NCI-H187 (cell line): ENCODE results near the gene PALD1.

Experiments
- DNase-seq, 2 experiments: peaks; one replicate each; lab custom pipeline; 2025; lab: John Stamatoyannopoulos, UW

Gene PALD1

GRCh38 chr10:70507966-70508365, 29.4 kb downstream of the PALD1 start:
- no peak for DNase-seq

- no peak for DNase-seq
Observed at GRCh38 chr10:70508912-70509756, 30.6 kb downstream of the PALD1 start.

DNA sequence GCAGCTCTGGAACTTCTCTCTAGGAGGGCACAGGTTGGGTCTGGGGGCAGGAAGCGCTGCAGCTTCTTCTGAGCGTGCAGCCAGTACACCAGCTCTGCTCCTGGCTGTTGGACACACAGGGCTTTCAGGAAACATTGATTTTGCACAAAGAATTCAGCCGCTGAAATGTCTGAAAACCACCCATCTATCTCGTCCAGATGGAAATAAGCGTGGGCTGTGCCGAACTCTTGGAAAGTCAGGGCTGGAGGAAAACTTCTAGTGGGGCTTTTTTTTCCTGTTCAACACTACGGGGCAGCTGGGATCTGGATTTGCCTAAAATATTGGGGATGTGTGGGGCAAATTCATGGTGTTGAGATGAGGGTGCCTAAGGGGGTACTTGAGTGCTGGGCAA, 31.2 kb downstream of the PALD1 start:
- DNase-seq = no peak

GRCh38 chr10:70510453-70510852, 31.9 kb downstream of the PALD1 start:
- no peak for DNase-seq

DNA sequence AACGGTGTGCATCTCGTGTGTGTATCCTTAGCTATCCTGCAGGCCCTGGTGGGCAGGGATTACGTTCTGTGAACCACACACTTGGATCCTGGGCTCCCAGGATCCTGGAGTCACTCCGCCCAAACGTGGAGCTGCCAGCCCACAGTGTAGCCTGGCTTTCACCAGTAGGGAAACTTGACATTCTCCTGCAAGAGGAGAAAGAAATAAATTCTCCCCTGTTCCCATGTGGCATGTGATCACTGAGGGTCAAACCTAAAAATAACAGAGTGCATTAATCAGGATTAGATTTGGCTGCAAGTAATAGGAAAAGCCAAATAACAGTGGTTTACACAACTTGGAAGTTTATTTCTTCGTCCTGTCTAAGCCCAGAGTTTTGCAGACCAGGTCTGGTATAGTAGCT, 32.3 kb downstream of the PALD1 start:
- no peak for DNase-seq

GRCh38 chr10:70512149-70512639, 33.6 kb downstream of the PALD1 start:
- DNase-seq = no peak

DNA sequence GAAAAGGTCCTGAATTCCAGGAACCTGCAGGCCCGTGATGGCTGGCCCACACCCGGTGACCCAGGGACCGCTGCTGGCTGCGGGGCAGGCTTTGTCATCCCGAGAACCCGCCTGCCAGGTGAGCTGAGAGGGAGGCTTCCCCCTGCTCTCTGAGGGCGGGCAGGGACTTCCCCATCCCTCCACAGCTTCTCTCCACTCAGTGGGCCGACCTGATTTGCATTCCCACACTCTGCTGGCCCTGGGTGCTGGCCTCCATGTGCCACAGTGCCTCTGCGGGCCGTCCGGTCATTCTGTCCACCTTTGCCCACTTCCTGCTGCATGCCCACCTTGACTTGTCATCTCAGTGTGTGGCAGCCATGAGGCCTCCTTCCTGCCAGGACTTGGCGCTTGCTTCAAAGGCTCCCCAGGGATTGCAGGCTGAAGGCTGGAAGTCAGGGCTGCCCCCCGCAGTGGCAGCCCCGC, 35.3 kb downstream of the PALD1 start:
- no peak for DNase-seq

- no peak for DNase-seq
Observed at GRCh38 chr10:70514591-70514990, 36.0 kb downstream of the PALD1 start.

GRCh38 chr10:70515035-70515667, 36.6 kb downstream of the PALD1 start:
- no peak for DNase-seq

DNA sequence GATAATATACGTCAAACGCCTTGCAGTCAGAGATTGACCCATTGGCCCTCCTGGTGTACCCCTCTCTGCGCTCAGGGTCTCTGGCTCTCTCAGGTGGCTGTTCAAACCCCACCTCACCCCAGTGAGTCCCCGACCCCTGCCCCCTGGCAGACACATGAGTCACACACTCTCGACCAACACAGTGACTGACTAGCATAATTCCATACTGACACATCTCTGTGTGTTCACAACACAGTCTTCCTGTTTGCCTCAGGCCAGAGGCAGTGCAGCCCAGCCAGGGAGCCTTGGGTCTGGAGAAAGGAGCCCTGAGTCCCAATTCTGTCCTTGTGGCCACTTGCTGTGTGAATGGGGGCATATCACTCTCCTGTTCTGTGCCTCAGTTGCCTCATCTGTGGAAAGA, 40.1 kb downstream of the PALD1 start:
- no peak for DNase-seq

DNA sequence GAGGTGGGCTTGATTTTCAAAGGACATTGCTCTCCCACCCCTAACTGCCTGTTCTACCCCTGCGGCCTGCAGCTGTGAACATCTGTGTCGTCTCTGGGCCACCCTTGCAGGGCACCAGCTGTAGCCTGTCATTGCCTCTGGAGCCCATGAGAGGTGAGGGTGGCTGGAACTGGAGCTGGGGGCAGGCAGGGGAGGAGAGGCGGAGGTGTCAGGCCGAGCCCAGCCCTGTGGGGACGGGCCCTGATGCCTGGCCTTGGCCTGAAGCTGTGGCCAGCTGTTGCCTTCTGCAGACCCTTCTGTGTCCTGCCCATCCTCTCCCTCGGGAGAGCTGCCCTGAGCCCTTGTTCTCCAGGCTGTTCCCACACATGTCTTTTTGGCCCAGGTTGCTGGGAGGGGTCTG, 44.5 kb downstream of the PALD1 start:
- DNase-seq = no peak

- no peak for DNase-seq
Observed at GRCh38 chr10:70523549-70523948, 45.0 kb downstream of the PALD1 start.

DNA sequence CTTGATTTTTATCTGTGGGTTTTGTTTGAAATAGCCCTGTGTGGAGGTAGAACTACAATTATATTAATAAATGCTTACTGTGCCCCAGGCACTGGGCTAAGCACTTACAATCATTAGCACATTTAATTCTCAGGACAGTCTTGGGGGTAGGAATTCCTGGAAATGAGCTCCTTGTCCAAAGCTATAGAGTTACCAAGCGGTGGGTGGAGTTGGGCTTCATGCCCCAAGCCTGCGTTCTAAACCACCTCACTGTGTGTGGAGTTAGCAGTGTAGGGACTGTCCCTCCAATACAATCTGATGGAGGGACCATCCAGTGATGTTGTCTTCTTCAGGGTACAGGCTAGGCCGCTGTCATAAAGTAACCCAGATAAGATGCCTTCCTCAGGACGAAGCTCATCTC, 49.7 kb downstream of the PALD1 start:
- DNase-seq = no peak

- DNase-seq = no peak
Observed at GRCh38 chr10:70528741-70529362, 50.3 kb downstream of the PALD1 start.

DNA sequence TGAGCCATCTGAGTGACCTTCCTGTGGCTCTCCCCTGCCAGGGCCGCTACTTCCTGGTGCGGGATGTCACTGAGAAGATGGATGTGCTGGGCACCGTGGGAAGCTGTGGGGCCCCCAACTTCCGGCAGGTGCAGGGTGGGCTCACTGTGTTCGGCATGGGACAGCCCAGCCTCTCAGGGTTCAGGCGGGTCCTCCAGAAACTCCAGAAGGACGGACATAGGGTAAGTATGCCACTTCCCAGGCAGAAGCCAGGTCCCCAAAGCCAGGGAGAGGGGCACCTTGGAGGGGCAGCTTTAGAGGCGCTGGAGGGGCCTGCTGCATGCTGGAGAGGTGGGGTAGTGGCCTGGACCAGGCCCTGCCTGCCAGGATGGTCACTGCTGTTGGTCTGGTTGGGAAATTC, 51.3 kb downstream of the PALD1 start:
- DNase-seq = no peak

- DNase-seq = no peak
Observed at GRCh38 chr10:70530315-70530714, 51.7 kb downstream of the PALD1 start.

DNA sequence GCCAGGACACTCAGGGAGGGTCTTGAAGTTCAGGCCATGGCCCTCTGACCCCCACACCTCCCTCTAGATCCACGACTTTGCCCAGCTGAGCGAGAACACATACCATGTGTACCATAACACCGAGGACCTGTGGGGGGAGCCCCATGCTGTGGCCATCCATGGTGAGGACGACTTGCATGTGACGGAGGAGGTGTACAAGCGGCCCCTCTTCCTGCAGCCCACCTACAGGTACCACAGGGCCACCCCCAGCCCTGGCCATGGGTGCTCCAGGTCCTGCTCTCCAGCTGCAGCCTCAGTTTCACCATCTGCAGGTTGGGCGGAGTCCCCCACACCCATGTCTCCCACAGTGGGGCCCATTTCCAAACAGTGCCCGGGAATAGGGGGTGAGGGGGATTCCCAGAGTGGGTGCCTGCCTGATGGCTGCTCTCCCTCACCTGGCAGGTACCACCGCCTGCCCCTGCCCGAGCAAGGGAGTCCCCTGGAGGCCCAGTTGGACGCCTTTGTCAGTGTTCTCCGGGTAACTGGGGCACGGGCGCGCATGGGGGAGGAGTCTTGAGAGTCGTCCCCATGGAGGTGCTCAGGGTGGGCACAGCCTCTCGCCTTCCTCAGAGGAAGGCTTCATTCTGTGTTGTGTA, 54.1 kb downstream of the PALD1 start:
- DNase-seq = no peak

DNA sequence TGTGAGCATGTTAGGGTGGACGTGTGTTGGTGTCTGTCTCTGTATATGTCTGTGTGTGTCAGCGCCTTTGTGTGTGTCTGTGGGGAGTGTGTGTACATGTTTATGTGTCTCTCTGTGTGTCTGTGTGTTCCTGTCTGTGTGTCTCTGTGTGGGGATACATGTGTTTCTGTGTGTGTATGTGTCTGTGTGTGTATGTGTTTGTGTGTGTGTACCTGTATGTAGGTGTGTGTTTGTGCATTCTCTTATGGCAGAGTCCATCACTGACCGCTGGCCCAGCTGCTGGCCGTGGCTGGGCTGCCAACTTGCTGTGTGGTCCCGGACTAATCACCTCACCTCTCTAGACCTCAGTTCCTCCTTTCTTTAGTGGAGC, 54.6 kb downstream of the PALD1 start:
- no peak for DNase-seq

DNA sequence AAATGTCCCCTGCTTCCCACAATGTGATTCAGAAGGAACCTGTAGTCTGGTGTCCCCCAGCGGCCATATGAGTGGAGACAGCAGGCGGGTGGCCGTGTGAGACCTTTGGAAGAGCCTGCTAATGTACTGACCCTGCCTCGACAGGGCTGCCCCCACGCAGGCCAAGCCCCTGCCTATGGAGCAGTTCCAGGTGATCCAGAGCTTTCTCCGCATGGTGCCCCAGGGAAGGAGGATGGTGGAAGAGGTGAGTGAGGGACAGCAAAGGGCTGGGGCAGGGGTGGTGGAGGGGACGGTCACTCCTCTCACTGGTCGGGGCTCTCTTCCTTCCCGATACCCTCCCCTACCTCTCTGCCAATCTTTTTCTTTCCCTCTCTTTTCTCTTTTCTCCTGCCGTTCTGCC, 55.7 kb downstream of the PALD1 start:
- no peak for DNase-seq

GRCh38 chr10:70535001-70535400, 56.4 kb downstream of the PALD1 start:
- no peak for DNase-seq

DNA sequence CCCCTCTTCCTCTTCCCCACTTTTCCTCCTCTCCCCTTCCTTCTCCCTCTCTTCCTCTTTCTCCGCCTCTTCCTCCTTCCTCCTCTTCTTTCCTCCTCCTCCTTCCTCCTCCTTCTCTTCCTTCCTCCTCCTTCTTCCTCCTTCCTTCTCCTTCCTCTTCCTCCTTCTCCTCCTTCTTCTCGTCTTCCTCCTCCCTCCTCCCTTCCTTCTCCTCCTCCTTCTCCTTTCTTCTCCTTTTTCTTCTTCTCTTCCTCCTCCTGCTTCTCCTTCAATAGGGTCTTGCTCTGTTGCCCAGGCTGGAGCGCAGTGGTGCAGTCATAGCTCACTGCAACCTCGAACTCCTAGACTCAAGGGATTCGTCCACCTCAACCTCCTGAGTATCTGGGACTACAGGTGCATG, 56.9 kb downstream of the PALD1 start:
- no peak for DNase-seq

- no peak for DNase-seq
Observed at GRCh38 chr10:70536196-70536861, 57.8 kb downstream of the PALD1 start.
